KBM-7 (cell line): ENCODE results near the gene NEGR1.

Experiments used
- DNase-seq: peaks from one replicate; pipeline ENCODE4 v3.0.0-alpha.2; 2015
- in situ Hi-C: fragments of 300-500 bp; cut with MboI; formaldehyde crosslinking; loops from 2 replicates; pipeline ENCODE4 v1.14.3; 2020; ENCODE audit warnings: low sequenced_read_pairs, low pct_unique_long_range_greater_than_20kb, mixed read lengths

The NEGR1 gene

GRCh38 chr1:72140222-72140621 lies 142.1 kb downstream of the NEGR1 start:
- in situ Hi-C loops = no loop called here
- DNase-seq = no peak

GRCh38 chr1:72137656-72138055 lies 144.7 kb downstream of the NEGR1 start:
- DNase-seq = peak; percentile 29
- in situ Hi-C loops = no loop called here

GRCh38 chr1:72129869-72130268 lies 152.5 kb downstream of the NEGR1 start:
- in situ Hi-C loops = no loop called here

GRCh38 chr1:72122099-72122880 lies 160.0 kb downstream of the NEGR1 start:
- in situ Hi-C loops = no loop called here

More at GRCh38 chr1:72129869-72130268, 152.5 kb downstream of the NEGR1 start:
- DNase-seq = no peak

GRCh38 chr1:72119491-72119890 lies 162.8 kb downstream of the NEGR1 start:
- in situ Hi-C loops = no loop called here
- DNase-seq = no peak

More at GRCh38 chr1:72122099-72122880, 160.0 kb downstream of the NEGR1 start:
- no peak for DNase-seq

GRCh38 chr1:72117621-72118020 lies 164.7 kb downstream of the NEGR1 start:
- DNase-seq = no peak
- in situ Hi-C loops = no loop called here

- no peak for DNase-seq
- in situ Hi-C loops = no loop called here
Measured at GRCh38 chr1:72115290-72115689, 167.0 kb downstream of the NEGR1 start.

GRCh38 chr1:72111662-72112061 lies 170.7 kb downstream of the NEGR1 start:
- in situ Hi-C loops = no loop called here
- DNase-seq = peak; percentile 97

- DNase-seq = peak; percentile 80
- in situ Hi-C loops = no loop called here
Measured at GRCh38 chr1:72109916-72110315, 172.4 kb downstream of the NEGR1 start.

- in situ Hi-C loops = no loop called here
- no peak for DNase-seq
Measured at GRCh38 chr1:72105201-72105600, 177.1 kb downstream of the NEGR1 start.

- no peak for DNase-seq
- in situ Hi-C loops = no loop called here
Measured at GRCh38 chr1:72101840-72102632, 180.3 kb downstream of the NEGR1 start.

GRCh38 chr1:72100771-72101170 lies 181.6 kb downstream of the NEGR1 start:
- peak; percentile 94 for DNase-seq
- in situ Hi-C loops = no loop called here

GRCh38 chr1:72097851-72098570 lies 184.3 kb downstream of the NEGR1 start:
- no peak for DNase-seq
- in situ Hi-C loops = no loop called here

- in situ Hi-C loops = no loop called here
- DNase-seq = no peak
Measured at GRCh38 chr1:72094209-72094608, 188.1 kb downstream of the NEGR1 start.

GRCh38 chr1:72086394-72086793 lies 195.9 kb downstream of the NEGR1 start:
- in situ Hi-C loops = no loop called here
- no peak for DNase-seq

- DNase-seq = no peak
- in situ Hi-C loops = no loop called here
Measured at GRCh38 chr1:72075425-72075824, 206.9 kb downstream of the NEGR1 start.

GRCh38 chr1:72066431-72066830 lies 215.9 kb downstream of the NEGR1 start:
- in situ Hi-C loops = no loop called here

GRCh38 chr1:72064196-72065075 lies 217.9 kb downstream of the NEGR1 start:
- DNase-seq = no peak
- in situ Hi-C loops = no loop called here

More at GRCh38 chr1:72066431-72066830, 215.9 kb downstream of the NEGR1 start:
- no peak for DNase-seq
